ENCODE measurements around the gene DGCR6L.
A peak's percentile ranks its signal among the peaks of the same experiment; 100 is the strongest.
"Not testable (repeated sequence)": the region's sequence is repeated elsewhere in the genome, so short reads cannot be mapped to it uniquely, and the experiment has no call there.

The DGCR6L gene

GRCh38 chr22:20272700-20273099, 47.2 kb downstream of the DGCR6L start:
- no peak for TF ChIP-seq CTCF (IDR thresholded peaks at IDR 0.05; ENCODE audit: extremely low read depth, insufficient read depth, missing control alignments)
- in situ Hi-C loops (cut with MboI; ENCODE audit: low pct_unique_long_range_greater_than_20kb, low sequenced_read_pairs, unreplicated experiment): no loop called here

GRCh38 chr22:20272174-20272573, 47.7 kb downstream of the DGCR6L start:
- in situ Hi-C loops (cut with MboI; ENCODE audit: low pct_unique_long_range_greater_than_20kb, low sequenced_read_pairs, unreplicated experiment): no loop called here
- TF ChIP-seq CTCF (IDR thresholded peaks at IDR 0.05; ENCODE audit: extremely low read depth, insufficient read depth, missing control alignments): no peak
- DNase-seq (ENCODE audit: low spot score): no peak

More at GRCh38 chr22:20272700-20273099, 47.2 kb downstream of the DGCR6L start:
- no peak for DNase-seq (ENCODE audit: low spot score)

GRCh38 chr22:20271114-20271994, 48.5 kb downstream of the DGCR6L start:
- in situ Hi-C loops (cut with MboI; ENCODE audit: low pct_unique_long_range_greater_than_20kb, low sequenced_read_pairs, unreplicated experiment): no loop called here
- no peak for DNase-seq (ENCODE audit: low spot score)
- TF ChIP-seq CTCF (IDR thresholded peaks at IDR 0.05; ENCODE audit: extremely low read depth, insufficient read depth, missing control alignments): no peak

DNA sequence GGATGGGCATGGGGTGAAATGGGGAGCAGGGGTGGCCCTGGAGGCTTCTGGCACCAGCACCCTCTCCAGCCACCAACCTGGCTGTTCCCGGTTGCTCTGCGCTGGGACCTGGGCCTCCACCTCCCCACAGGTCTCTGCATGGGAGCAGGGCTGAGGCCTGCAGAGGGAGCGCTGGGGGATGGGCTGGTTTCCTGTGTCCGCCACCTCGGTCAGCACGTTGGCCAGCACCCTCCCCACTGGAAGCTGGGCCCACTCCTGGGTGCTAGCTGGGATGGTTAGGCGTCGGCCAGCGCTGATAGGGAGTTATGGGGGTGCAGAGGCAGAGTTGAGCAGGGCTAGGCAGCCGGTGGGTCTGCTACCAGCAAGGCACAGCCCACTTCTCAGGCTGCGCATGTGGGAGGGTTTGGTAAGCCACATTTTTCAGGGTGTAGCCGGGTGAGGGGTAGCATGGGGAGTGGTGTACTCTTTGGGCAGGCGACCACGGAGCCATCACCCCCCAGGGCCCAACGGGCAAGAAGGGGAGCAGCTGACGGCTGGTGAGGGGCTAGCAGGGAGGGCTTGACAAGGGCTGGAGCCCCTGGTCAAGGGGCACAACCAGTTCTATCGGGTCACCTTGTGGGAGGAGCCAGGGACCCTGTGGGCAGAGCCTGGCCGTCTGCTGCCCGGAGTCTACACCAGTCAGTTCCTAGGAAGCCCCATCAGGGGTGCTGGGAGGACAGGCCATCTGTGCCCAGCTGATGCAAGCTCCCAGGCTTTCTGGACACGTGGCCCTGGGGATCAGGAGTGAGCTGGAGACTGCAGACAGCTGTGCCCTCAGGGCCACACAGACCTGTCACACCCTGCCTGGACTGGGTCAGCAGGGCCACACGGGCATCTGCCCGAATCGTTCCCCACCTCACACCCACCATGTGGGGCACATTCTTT, 49.4 kb downstream of the DGCR6L start:
- in situ Hi-C loops (cut with MboI; ENCODE audit: low pct_unique_long_range_greater_than_20kb, low sequenced_read_pairs, unreplicated experiment); DNase-seq (ENCODE audit: low spot score): not testable (repeated sequence)

- in situ Hi-C loops (cut with MboI; ENCODE audit: low pct_unique_long_range_greater_than_20kb, low sequenced_read_pairs, unreplicated experiment); DNase-seq (ENCODE audit: low spot score): not testable (repeated sequence)
These were observed 50.2 kb downstream of the DGCR6L start for GRCh38 chr22:20269673-20270072.

GRCh38 chr22:20269201-20269600, 50.7 kb downstream of the DGCR6L start:
- DNase-seq (ENCODE audit: low spot score); in situ Hi-C loops (cut with MboI; ENCODE audit: low pct_unique_long_range_greater_than_20kb, low sequenced_read_pairs, unreplicated experiment): not testable (repeated sequence)

DNA sequence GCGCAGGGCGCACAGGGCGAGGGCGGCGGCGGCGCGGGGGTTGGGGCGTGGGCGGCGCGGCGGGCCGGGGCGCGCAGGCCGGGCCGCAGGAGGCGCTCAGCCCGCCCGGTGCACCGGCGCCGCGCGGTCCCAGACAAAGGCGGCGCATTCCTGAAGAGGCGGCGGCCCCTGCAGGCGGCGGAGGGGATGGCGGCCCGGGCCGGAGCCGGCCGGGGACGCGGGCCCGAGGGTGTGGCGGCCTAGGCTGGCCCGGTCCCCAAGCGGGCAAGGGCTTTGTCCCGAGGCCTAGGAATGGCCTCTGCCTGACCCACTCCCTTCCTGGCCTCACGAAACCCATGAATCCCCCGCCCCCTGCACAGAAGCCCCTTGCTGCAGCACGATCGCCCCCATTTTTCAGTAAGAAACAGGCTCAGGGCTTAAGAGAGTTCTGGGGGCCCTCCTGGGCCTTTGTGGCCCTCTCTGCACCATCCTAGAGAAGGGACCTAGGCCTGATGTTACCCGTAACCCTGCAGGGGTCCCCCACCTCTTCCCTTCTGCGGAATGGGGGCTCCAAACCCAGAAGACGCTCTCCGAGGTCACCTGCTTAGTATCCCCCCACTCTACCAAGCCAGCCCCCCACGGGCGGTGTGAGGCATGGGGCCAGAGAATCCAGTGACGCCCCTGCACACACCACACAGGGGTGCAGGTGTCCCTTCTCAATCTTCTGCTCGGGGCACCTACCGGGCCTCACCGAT, 51.4 kb downstream of the DGCR6L start, which contains the start of gene RTN4R:
Gene RTN4R (minus strand): TSS at position 40 of the 734 bp plus-strand sequence. CDS start 226 bp downstream, outside the sequence.
- DNase-seq (ENCODE audit: low spot score): peak; percentile 84
- in situ Hi-C loops (cut with MboI; ENCODE audit: low pct_unique_long_range_greater_than_20kb, low sequenced_read_pairs, unreplicated experiment): no loop called here
- TF ChIP-seq CTCF (IDR thresholded peaks at IDR 0.05; ENCODE audit: extremely low read depth, insufficient read depth, missing control alignments): peak; percentile 91

All from GM13977 (cell line).